ENCODE data around the gene KCNQ5. TPM values are rescaled to one million over a fixed set of nuclear protein-coding genes. Genes with fewer than 3 reads are reported as not detected.

The KCNQ5 gene
- total RNA-seq, 1 experiment from 2014 or later, result 0.07 TPM

- H2BK12ac ChIP-seq (ENCODE audit: insufficient read length, low read depth, low read length), result no peak overlapping the region
- H4K8ac ChIP-seq (replicated peaks; ENCODE audit: insufficient read length, low read depth, low read length), result no peak overlapping the region
- no peak overlapping the region for H3K4ac ChIP-seq (ENCODE audit: low read depth, low read length)
- Mint-ChIP-seq H3K27ac (no peak overlapping the region), H3K27me3 (ENCODE audit: low read depth) (no peaks in the 10 kb centered on the region), H3K36me3 (ENCODE audit: insufficient read depth in 1 of 3, low read depth in 3 of 3) (0 out of 7 replicates have a peak, but pooled peaks cover 0 to 6% (median 0%) of the 10 kb centered on the region in 3 experiments), H3K4me1 (no peaks in the 10 kb centered on the region), H3K4me3 (no peak overlapping the region), H3K9me3 (peaks cover 0 to 8% of the 10 kb centered on the region in 2 experiments; a peak in 1 of 5 replicates)
- H4K5ac ChIP-seq (ENCODE audit: insufficient read length, low read depth, low read length), result no peak overlapping the region
- no peak overlapping the region for H4K91ac ChIP-seq (ENCODE audit: insufficient read length, low read depth, low read length)
- no peaks in the 10 kb centered on the region for H4K20me1 ChIP-seq (ENCODE audit: control insufficient read depth, insufficient read depth, insufficient read length)
- H3K79me1 ChIP-seq (ENCODE audit: insufficient read depth, low read depth, low read length, poor library complexity, severe bottlenecking), result no peaks in the 10 kb centered on the region
- H3K27me3 ChIP-seq (ENCODE audit: insufficient read depth, low read length), result no peaks in the 10 kb centered on the region
- H3K23ac ChIP-seq (ENCODE audit: insufficient read length, low read depth, low read length), result no peak overlapping the region
- no peak overlapping the region for H3K18ac ChIP-seq (ENCODE audit: insufficient read length, low read depth, low read length)
- H3K9ac ChIP-seq (ENCODE audit: extremely low read depth, insufficient read length, low read length), result no peak overlapping the region
- H3T11ph ChIP-seq (ENCODE audit: low read length), result no peak overlapping the region
- H3K14ac ChIP-seq (ENCODE audit: insufficient read depth, low read length), result no peak overlapping the region
- H3K4me1 ChIP-seq (ENCODE audit: insufficient read depth, low read length), result no peaks in the 10 kb centered on the region
- H3K9me3 ChIP-seq (ENCODE audit: control insufficient read depth, low read depth, low read length), result no peaks in the 10 kb centered on the region
- no peak overlapping the region for H2AFZ ChIP-seq (ENCODE audit: low read length)
- H3K23me2 ChIP-seq (ENCODE audit: insufficient read length, low read depth, low read length, poor library complexity, severe bottlenecking), result no peaks in the 10 kb centered on the region
- no peaks in the 10 kb centered on the region for H3K79me2 ChIP-seq (ENCODE audit: insufficient read depth, low read length)
- no peak overlapping the region for H2BK20ac ChIP-seq (ENCODE audit: low read depth, low read length, poor library complexity, severe bottlenecking)
- no peak overlapping the region for H2BK15ac ChIP-seq (ENCODE audit: low read depth, low read length)
- no peak overlapping the region for H3K56ac ChIP-seq (ENCODE audit: insufficient read length, low read depth, low read length)
- H2BK5ac ChIP-seq (ENCODE audit: insufficient read length, low read length), result no peak overlapping the region
- no peak overlapping the region for H2BK120ac ChIP-seq (ENCODE audit: low read depth, low read length, poor library complexity, severe bottlenecking)
- no peak overlapping the region for H3K27ac ChIP-seq (ENCODE audit: insufficient read length, low read depth, low read length)
- H3K4me2 ChIP-seq (ENCODE audit: insufficient read depth, insufficient read length, low read length), result no peak overlapping the region
- WGBS (ENCODE audit: extremely low coverage, insufficient read length, low lambda C conversion rate), result no CpG with 5 or more reads among the region's 4 CpGs
- no peak overlapping the region for H2AK5ac ChIP-seq (ENCODE audit: insufficient read length, low read length)
- no peak for DNase-seq
- TF ChIP-seq CTCF (conservative IDR thresholded peaks at IDR 0.05), result no peak
Measured at GRCh38 chr6:73036689-73037088, 414.8 kb downstream of the KCNQ5 start.

Measured in H9 (cell line).